Mammary epithelial cell (primary cell): Measurements from ENCODE around the gene ROR1.

ENCODE experiments used
- CTCF ChIP-seq, 2 donors: IDR thresholded peaks in 1 of 2; conservative IDR thresholded peaks in 1 of 2; 2 replicates each; pipeline ENCODE4 v1.5.1; 2011 to 2012; ENCODE audit warnings: inconsistent platforms in 2 of 2, low read length in 2 of 2, mild to moderate bottlenecking in 2 of 2, control low read depth in 1 of 2, low read depth in 1 of 2; ENCODE audit not compliant: insufficient read depth in 1 of 2; ENCODE audit errors: extremely low read depth in 1 of 2
- EZH2 ChIP-seq: IDR thresholded peaks from 2 replicates; pipeline ENCODE4 v1.6.1; 2012; ENCODE audit warnings: low read length, inconsistent platforms, borderline replicate concordance

- TF ChIP-seq CTCF (conservative IDR thresholded peaks at IDR 0.05 in 1 of 2, IDR thresholded peaks at IDR 0.05 in 1 of 2; ENCODE audit: extremely low read depth in 1 of 2, insufficient read depth in 1 of 2, low read depth in 1 of 2, low read length in 2 of 2) (no peak), EZH2 (no peak)
Measured at GRCh38 chr1:64006276-64007051, 232.6 kb downstream of the ROR1 start.
